NOMO-1 treated with DMSO at 0.1 percent for 48 hours (cell line): ENCODE measurements around the gene HOATZ.

ENCODE experiments used
- DNase-seq: peaks from one replicate; lab custom pipeline; 2025; ENCODE audit not compliant: unreplicated experiment; lab: John Stamatoyannopoulos, UW

Gene HOATZ

DNA sequence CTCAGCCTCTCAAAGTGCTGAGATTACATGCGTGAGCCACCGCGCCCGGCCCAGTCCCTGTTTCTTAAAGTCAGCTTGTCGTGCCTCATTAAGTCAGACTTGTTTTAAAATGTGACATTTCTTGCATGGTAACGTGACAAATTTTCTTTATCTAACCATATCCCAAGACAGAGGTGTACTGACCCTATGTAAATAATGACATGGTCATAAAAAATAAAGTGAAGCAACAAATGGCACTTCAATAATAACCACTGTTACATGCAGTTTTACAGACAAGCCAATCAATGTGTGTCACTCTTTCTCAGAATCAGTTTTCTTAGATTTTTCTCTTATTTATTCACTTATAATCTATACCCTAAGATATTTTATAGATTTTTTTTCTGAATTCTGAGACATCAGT lies 61.2 kb downstream of the HOATZ start:
- DNase-seq: no peak

- peak; percentile 12 for DNase-seq
Observed at GRCh38 chr11:111577821-111578220, 63.2 kb downstream of the HOATZ start.

- no peak for DNase-seq
Observed at GRCh38 chr11:111581341-111581740, 66.8 kb downstream of the HOATZ start.

GRCh38 chr11:111582163-111582562 lies 67.6 kb downstream of the HOATZ start:
- no peak for DNase-seq

DNA sequence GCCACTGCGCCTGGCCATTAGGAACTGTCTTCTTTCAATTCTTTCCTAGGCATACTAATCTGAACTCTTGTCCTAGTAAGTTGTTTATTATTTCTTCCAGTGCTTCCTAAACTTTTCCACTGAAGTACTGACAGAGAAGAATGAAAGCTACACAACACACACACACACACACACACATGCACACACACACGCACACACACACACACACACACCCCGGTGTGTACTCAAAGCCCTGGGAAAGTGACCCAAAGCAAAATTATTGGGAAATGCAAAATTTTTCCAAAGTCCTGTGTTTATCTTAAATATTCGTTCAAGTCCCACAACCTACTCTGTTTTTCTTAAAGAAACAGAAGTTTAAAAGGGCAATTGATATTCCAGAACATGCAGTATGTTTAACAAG lies 68.3 kb downstream of the HOATZ start:
- DNase-seq: no peak

DNA sequence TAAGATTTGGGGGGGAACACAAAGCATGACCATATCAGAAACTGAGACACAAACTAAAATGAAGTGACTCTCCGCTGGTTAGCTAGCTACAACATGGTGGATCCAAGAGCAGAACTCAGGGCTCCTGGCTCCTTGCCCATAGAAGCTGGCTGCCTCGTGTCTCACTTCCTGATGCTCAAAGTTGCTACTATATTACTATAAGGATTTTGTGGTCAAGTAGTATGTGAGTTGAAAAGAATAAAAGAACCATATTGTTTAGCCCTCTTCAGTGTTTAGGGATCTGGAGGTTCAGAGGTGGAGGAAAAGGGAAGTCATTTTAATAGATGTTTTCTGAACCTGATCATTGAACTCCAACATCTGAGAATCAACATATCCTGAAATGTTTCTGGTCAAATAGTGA lies 70.8 kb downstream of the HOATZ start:
- peak; percentile 37 for DNase-seq

GRCh38 chr11:111586388-111586831 lies 71.8 kb downstream of the HOATZ start:
- DNase-seq: peak; percentile 47
